ENCODE measurements around the gene MYO18A.

The MYO18A gene

GRCh38 chr17:29141514-29141876, 38.7 kb downstream of the MYO18A start:
- Histone ChIP-seq H3K4me3 (replicated peaks; ENCODE audit: insufficient read depth, low read length) (peak overlapping the region; percentile 1), H3K27me3 (ENCODE audit: insufficient read depth, poor library complexity, severe bottlenecking) (no peaks in the 10 kb centered on the region), H3K27ac (replicated peaks) (peak overlapping the region; percentile 82)
- no peak for DNase-seq (ENCODE audit: low read depth in 1 of 2, low spot score in 1 of 2)
- no peak for TF ChIP-seq CTCF (IDR thresholded peaks at IDR 0.05; ENCODE audit: insufficient read depth, low read length)
- TF ChIP-seq POLR2AphosphoS5 (IDR thresholded peaks at IDR 0.05; ENCODE audit: low read depth) = no peak
- TF ChIP-seq REST (IDR thresholded peaks at IDR 0.05; ENCODE audit: insufficient replicate concordance, low read depth) = no peak
- TF ChIP-seq SPI1 (IDR thresholded peaks at IDR 0.05; ENCODE audit: borderline replicate concordance, low read depth) = no peak
- TF ChIP-seq GABPA (IDR thresholded peaks at IDR 0.05; ENCODE audit: low read depth) = no peak

- peak; percentile 47 for TF ChIP-seq REST (IDR thresholded peaks at IDR 0.05; ENCODE audit: insufficient replicate concordance, low read depth)
- peak; percentile 43; the same call in 1 of the 2 replicates for TF ChIP-seq POLR2AphosphoS5 (IDR thresholded peaks at IDR 0.05; ENCODE audit: low read depth)
- TF ChIP-seq GABPA (IDR thresholded peaks at IDR 0.05; ENCODE audit: low read depth) = no peak
- peak; percentile 86 for TF ChIP-seq SPI1 (IDR thresholded peaks at IDR 0.05; ENCODE audit: borderline replicate concordance, low read depth)
- no peak for TF ChIP-seq CTCF (IDR thresholded peaks at IDR 0.05; ENCODE audit: insufficient read depth, low read length)
- Histone ChIP-seq H3K27me3 (ENCODE audit: insufficient read depth, poor library complexity, severe bottlenecking) (no peaks in the 10 kb centered on the region), H3K4me3 (replicated peaks; ENCODE audit: insufficient read depth, low read length) (peak overlapping the region; percentile 63), H3K27ac (replicated peaks) (peak overlapping the region; percentile 82)
- peak in 1 of 2 experiments; percentile 82 for DNase-seq (ENCODE audit: low read depth in 1 of 2, low spot score in 1 of 2)
Measured at GRCh38 chr17:29140631-29141513, 39.3 kb downstream of the MYO18A start.

GRCh38 chr17:29140051-29140621, 40.1 kb downstream of the MYO18A start:
- DNase-seq (ENCODE audit: low read depth in 1 of 2, low spot score in 1 of 2) = peak; percentile 93 to 95
- TF ChIP-seq CTCF (IDR thresholded peaks at IDR 0.05; ENCODE audit: insufficient read depth, low read length) = no peak
- no peak for TF ChIP-seq GABPA (IDR thresholded peaks at IDR 0.05; ENCODE audit: low read depth)
- no peak for TF ChIP-seq REST (IDR thresholded peaks at IDR 0.05; ENCODE audit: insufficient replicate concordance, low read depth)
- TF ChIP-seq SPI1 (IDR thresholded peaks at IDR 0.05; ENCODE audit: borderline replicate concordance, low read depth) = peak; percentile 31; the same call in 1 of the 2 replicates
- TF ChIP-seq POLR2AphosphoS5 (IDR thresholded peaks at IDR 0.05; ENCODE audit: low read depth) = peak; percentile 66
- H3K27ac ChIP-seq (replicated peaks) = peak overlapping the region; percentile 82
- no peaks in the 10 kb centered on the region for H3K27me3 ChIP-seq (ENCODE audit: insufficient read depth, poor library complexity, severe bottlenecking)
- H3K4me3 ChIP-seq (replicated peaks; ENCODE audit: insufficient read depth, low read length) = peak overlapping the region; percentile 63
